Left ventricle myocardium inferior (tissue), 1 donor: Measurements from ENCODE around the gene ERI3. TPM values are rescaled to one million over a fixed set of nuclear protein-coding genes. Genes with fewer than 3 reads are reported as not detected.

Experiments used
- DNase-seq: peaks from one replicate; pipeline ENCODE4 v3.0.0-alpha.2; 2020
- H3K27ac ChIP-seq: fragments of 200-600 bp; replicated peaks from 2 replicates; pipeline ENCODE4 v1.8.0; 2021
- H3K27me3 ChIP-seq: fragments of 200-600 bp; 2 replicates; pipeline ENCODE4 v1.8.0; 2021; ENCODE audit warnings: low read depth
- H3K36me3 ChIP-seq: fragments of 200-600 bp; 2 replicates; pipeline ENCODE4 v1.8.0; 2021
- H3K4me1 ChIP-seq: fragments of 200-600 bp; 2 replicates; pipeline ENCODE4 v1.8.0; 2021
- H3K4me3 ChIP-seq: fragments of 200-600 bp; 2 replicates; pipeline ENCODE4 v1.8.0; 2021; ENCODE audit warnings: mild to moderate bottlenecking, moderate library complexity
- H3K9me3 ChIP-seq: fragments of 200-600 bp; replicated peaks from 2 replicates; pipeline ENCODE4 v1.8.0; 2021
- CTCF ChIP-seq: fragments of 200-600 bp; IDR thresholded peaks from 2 replicates; pipeline ENCODE4 v1.8.0; 2021; ENCODE audit warnings: antibody characterized with exemption, mild to moderate bottlenecking, borderline replicate concordance
- intact Hi-C: fragments of 100-400 bp; cut with micrococcal nuclease; formaldehyde crosslinking; loops from one replicate; pipeline ENCODE4 v1.11.0; 2022
- total RNA-seq: library from RNA; stranded (reverse); fragmentation: NEBNext Ultra II Directional; extraction: Animal tissue kit (Norgen Biotek cat#: 25700); gene quantifications from one replicate; pipeline ENCODE4 v1.2.1, GENCODE V29; 2021
- donor health status: DM: no; HTN: yes; CAD: no; lungs with severe emphysema.

ERI3 gene
- total RNA-seq, 1 donor from 2014 or later: 50.4 TPM

- H3K27me3 ChIP-seq: no peaks in the 10 kb centered on the region
- H3K27ac ChIP-seq: no peak overlapping the region
- no peak for TF ChIP-seq CTCF
- no peaks in the 10 kb centered on the region for H3K4me1 ChIP-seq
- peaks cover 54% of the 10 kb centered on the region for H3K36me3 ChIP-seq
- no peaks in the 10 kb centered on the region for H3K9me3 ChIP-seq
- DNase-seq: no peak
- no peak overlapping the region for H3K4me3 ChIP-seq
- intact Hi-C loops: no loop called here
Observed at GRCh38 chr1:44338136-44338535, 16.9 kb downstream of the ERI3 start.

- Histone ChIP-seq H3K9me3 (no peaks in the 10 kb centered on the region), H3K36me3 (peaks cover 62% of the 10 kb centered on the region), H3K27ac (no peak overlapping the region), H3K4me3 (no peak overlapping the region), H3K27me3 (no peaks in the 10 kb centered on the region), H3K4me1 (no peaks in the 10 kb centered on the region)
- no peak for DNase-seq
- no peak for TF ChIP-seq CTCF
- intact Hi-C loops: no loop called here
Observed at GRCh38 chr1:44336668-44337067, 18.4 kb downstream of the ERI3 start.

GRCh38 chr1:44334968-44335367, 20.1 kb downstream of the ERI3 start:
- H3K36me3 ChIP-seq: peaks cover 62% of the 10 kb centered on the region
- H3K4me3 ChIP-seq: no peak overlapping the region
- no peak overlapping the region for H3K27ac ChIP-seq
- no peaks in the 10 kb centered on the region for H3K27me3 ChIP-seq
- intact Hi-C loops: no loop called here
- no peak for TF ChIP-seq CTCF
- H3K9me3 ChIP-seq: no peaks in the 10 kb centered on the region
- H3K4me1 ChIP-seq: no peaks in the 10 kb centered on the region
- DNase-seq: no peak

GRCh38 chr1:44333376-44333775, 21.7 kb downstream of the ERI3 start:
- H3K36me3 ChIP-seq: peaks cover 54% of the 10 kb centered on the region
- intact Hi-C loops: no loop called here

GRCh38 chr1:44332505-44332904, 22.6 kb downstream of the ERI3 start:
- TF ChIP-seq CTCF: no peak
- Histone ChIP-seq H3K4me1 (peaks cover 23% of the 10 kb centered on the region), H3K27ac (no peak overlapping the region), H3K4me3 (no peak overlapping the region), H3K36me3 (peaks cover 45% of the 10 kb centered on the region), H3K27me3 (no peaks in the 10 kb centered on the region), H3K9me3 (no peaks in the 10 kb centered on the region)
- DNase-seq: no peak
- intact Hi-C loops: no loop called here

More at GRCh38 chr1:44333376-44333775, 21.7 kb downstream of the ERI3 start:
- Histone ChIP-seq H3K9me3 (no peaks in the 10 kb centered on the region), H3K27me3 (no peaks in the 10 kb centered on the region), H3K4me1 (peaks cover 14% of the 10 kb centered on the region), H3K27ac (no peak overlapping the region), H3K4me3 (no peak overlapping the region)
- no peak for DNase-seq
- no peak for TF ChIP-seq CTCF

- Histone ChIP-seq H3K27ac (no peak overlapping the region), H3K27me3 (no peaks in the 10 kb centered on the region), H3K36me3 (peaks cover 31% of the 10 kb centered on the region), H3K4me3 (no peak overlapping the region), H3K4me1 (peaks cover 32% of the 10 kb centered on the region), H3K9me3 (no peaks in the 10 kb centered on the region)
- no peak for DNase-seq
- intact Hi-C loops: no loop called here
- no peak for TF ChIP-seq CTCF
Observed at GRCh38 chr1:44330935-44331334, 24.1 kb downstream of the ERI3 start.
